HL-60 (cell line): Measurements from ENCODE around the gene TXNRD2.

Source experiments
- DNase-seq, 2 experiments: peaks; one replicate each; pipeline ENCODE4 v3.0.0-alpha.2; 2010 to 2020; ENCODE audit warnings: low read depth in 1 of 2, low spot score in 1 of 2
- H3K27ac ChIP-seq: fragments of 250-450 bp; sonication (Bioruptor Pico); replicated peaks from 2 replicates; pipeline ENCODE4 v1.5.1; 2020; ENCODE audit warnings: mild to moderate bottlenecking, moderate library complexity
- H3K27me3 ChIP-seq: fragments of 250-450 bp; sonication (Bioruptor Pico); 2 replicates; pipeline ENCODE4 v1.5.1; 2021; ENCODE audit warnings: mild to moderate bottlenecking, moderate library complexity; ENCODE audit not compliant: insufficient read depth, poor library complexity, severe bottlenecking
- H3K4me3 ChIP-seq: replicated peaks from 2 replicates; pipeline ENCODE4 v1.5.1; 2011; ENCODE audit warnings: mild to moderate bottlenecking, control low read depth, low read length; ENCODE audit not compliant: insufficient read depth
- GABPA ChIP-seq: IDR thresholded peaks from 2 replicates; pipeline ENCODE4 v1.6.1; 2012; ENCODE audit warnings: low read depth
- POLR2AphosphoS5 ChIP-seq: IDR thresholded peaks from 2 replicates; pipeline ENCODE4 v1.6.1; 2012; ENCODE audit warnings: low read depth
- SPI1 ChIP-seq: IDR thresholded peaks from 2 replicates; pipeline ENCODE4 v1.6.1; 2012; ENCODE audit warnings: low read depth, mild to moderate bottlenecking, borderline replicate concordance
- TF ChIP-seq, protein P1 (sequence below): IDR thresholded peaks from one replicate; pipeline ENCODE4 v1.5.1; 2011; ENCODE audit warnings: low read length, control low read depth, inconsistent platforms; ENCODE audit not compliant: insufficient read depth
- TF ChIP-seq, protein P2 (sequence below): IDR thresholded peaks from 2 replicates; pipeline ENCODE4 v1.6.1; 2012; ENCODE audit warnings: low read depth; ENCODE audit not compliant: insufficient replicate concordance

TXNRD2 gene

DNA sequence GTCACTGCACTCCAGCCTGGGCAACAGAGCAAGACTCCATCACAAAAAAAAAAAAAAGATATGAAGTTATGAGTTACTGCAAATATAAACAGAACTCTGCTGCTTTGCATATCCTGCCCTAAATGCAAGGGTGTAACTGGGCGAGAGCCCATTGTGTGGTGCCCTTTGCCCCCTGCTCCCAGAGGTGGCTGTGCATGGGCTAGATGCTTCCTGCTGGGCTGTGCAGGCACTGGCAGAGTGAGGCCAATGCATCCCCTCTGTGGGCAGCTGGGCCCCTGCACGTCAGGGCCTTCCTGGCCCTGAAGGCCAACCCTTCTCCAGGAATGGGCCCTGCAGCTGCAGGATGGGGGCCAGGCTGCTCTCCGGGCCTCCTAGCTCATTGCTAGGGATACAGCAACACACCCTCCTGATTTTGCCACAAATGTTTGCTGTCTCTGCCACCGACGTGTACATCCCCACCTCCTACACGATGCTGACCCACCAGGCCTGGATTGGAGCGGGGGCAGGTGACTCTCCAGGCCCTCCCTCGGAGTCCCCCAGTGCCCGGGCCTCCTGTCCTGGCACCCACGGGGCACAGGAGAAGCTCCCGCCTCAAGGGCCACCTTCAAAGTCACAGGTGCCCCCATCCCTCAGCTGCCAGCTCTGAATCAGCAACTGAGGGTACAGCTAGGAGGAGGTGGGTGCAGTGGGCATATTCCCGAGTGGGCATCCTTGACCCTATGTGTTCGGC is 40.7 kb downstream of the TXNRD2 start:
- H3K4me3 ChIP-seq, result no peak overlapping the region
- H3K27ac ChIP-seq, result no peak overlapping the region
- DNase-seq, result no peak
- TF ChIP-seq, protein P1, sequence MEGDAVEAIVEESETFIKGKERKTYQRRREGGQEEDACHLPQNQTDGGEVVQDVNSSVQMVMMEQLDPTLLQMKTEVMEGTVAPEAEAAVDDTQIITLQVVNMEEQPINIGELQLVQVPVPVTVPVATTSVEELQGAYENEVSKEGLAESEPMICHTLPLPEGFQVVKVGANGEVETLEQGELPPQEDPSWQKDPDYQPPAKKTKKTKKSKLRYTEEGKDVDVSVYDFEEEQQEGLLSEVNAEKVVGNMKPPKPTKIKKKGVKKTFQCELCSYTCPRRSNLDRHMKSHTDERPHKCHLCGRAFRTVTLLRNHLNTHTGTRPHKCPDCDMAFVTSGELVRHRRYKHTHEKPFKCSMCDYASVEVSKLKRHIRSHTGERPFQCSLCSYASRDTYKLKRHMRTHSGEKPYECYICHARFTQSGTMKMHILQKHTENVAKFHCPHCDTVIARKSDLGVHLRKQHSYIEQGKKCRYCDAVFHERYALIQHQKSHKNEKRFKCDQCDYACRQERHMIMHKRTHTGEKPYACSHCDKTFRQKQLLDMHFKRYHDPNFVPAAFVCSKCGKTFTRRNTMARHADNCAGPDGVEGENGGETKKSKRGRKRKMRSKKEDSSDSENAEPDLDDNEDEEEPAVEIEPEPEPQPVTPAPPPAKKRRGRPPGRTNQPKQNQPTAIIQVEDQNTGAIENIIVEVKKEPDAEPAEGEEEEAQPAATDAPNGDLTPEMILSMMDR, result no peak
- no peak for TF ChIP-seq GABPA
- no peak for TF ChIP-seq POLR2AphosphoS5
- no peak for TF ChIP-seq SPI1
- TF ChIP-seq, protein P2, sequence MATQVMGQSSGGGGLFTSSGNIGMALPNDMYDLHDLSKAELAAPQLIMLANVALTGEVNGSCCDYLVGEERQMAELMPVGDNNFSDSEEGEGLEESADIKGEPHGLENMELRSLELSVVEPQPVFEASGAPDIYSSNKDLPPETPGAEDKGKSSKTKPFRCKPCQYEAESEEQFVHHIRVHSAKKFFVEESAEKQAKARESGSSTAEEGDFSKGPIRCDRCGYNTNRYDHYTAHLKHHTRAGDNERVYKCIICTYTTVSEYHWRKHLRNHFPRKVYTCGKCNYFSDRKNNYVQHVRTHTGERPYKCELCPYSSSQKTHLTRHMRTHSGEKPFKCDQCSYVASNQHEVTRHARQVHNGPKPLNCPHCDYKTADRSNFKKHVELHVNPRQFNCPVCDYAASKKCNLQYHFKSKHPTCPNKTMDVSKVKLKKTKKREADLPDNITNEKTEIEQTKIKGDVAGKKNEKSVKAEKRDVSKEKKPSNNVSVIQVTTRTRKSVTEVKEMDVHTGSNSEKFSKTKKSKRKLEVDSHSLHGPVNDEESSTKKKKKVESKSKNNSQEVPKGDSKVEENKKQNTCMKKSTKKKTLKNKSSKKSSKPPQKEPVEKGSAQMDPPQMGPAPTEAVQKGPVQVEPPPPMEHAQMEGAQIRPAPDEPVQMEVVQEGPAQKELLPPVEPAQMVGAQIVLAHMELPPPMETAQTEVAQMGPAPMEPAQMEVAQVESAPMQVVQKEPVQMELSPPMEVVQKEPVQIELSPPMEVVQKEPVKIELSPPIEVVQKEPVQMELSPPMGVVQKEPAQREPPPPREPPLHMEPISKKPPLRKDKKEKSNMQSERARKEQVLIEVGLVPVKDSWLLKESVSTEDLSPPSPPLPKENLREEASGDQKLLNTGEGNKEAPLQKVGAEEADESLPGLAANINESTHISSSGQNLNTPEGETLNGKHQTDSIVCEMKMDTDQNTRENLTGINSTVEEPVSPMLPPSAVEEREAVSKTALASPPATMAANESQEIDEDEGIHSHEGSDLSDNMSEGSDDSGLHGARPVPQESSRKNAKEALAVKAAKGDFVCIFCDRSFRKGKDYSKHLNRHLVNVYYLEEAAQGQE, result no peak
- no peaks in the 10 kb centered on the region for H3K27me3 ChIP-seq

DNA sequence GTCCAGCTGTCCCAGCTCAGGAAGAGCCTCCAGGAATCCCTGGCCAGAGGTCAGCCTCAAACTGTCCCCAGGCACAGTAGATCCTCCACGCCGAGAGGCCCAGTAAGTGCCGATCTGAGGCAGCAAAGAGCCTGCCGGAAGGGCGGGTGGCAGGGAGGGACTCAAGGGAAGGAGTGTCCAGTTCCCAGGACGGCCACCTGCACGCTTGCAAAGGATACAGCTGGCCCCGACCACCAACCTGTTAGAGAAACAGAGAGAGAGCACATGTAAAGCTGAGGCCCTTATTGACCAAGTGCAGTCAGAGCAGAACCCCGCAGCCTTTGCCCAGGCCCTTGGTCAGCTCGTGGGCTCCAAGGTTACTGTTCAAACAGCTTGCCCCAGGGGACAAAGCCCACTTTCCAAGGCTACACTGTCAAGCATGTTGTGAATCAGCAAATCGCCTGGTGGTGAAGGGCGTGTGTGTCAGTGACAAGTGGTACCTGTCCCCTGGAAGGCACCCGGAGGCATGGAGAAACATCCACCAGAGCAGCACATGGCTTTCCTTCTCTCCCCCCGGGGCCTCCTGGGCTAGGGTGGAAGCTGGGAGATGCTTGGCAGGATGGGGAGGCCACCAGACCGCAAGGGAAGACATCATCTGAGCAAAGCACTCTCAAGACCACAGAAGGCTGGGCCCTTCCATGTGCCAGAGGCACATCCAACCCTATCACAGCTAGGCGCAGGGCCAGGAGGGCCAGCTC is 42.6 kb downstream of the TXNRD2 start:
- no peak for DNase-seq
- Histone ChIP-seq H3K4me3 (no peak overlapping the region), H3K27me3 (no peaks in the 10 kb centered on the region), H3K27ac (no peak overlapping the region)
- TF ChIP-seq SPI1 (no peak), GABPA (no peak), POLR2AphosphoS5 (no peak)
- TF ChIP-seq, protein P2, result no peak
- TF ChIP-seq, protein P1, result no peak

DNA sequence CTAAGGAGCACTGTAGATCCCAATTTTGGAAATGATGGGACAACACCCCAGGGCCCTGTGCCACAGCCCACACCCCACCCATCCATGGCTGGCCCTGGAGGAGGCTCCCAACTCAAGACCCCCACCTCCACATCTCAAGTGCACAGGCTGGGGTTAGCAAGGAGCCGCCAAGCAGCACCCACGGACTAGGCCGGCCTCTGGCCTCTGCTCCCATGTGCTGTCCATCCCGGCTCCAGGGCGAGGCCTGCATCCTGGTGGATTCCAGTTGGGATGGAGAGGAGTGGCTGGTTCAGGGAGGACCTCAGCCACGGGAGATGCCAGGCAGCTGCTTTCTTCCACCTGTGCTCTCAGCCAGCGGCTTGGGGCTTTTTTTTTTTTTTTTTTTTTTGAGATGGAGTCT is 43.5 kb downstream of the TXNRD2 start:
- TF ChIP-seq POLR2AphosphoS5, result no peak
- H3K27me3 ChIP-seq, result no peaks in the 10 kb centered on the region
- no peak overlapping the region for H3K4me3 ChIP-seq
- DNase-seq, result no peak
- no peak overlapping the region for H3K27ac ChIP-seq

DNA sequence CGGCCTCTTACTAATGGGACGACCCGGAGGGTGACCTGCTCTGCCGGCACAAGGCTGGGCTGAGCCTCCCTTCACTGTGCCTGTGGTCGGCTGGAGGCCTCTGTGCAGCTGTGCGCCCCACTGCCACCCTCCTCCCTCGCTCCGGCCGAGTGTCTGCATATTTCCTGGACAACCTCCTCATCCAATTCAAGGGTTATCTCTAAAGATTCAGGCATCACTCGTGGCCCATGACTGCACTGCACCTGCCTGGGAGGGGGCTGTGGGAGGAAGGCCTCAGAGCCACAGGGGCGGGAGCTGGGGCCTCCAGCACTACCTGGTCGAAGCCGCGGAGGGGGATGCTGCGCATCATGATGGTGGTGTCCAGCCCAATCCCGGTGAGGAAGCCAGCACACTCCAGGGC is 43.9 kb downstream of the TXNRD2 start:
- no peak for DNase-seq
- Histone ChIP-seq H3K4me3 (no peak overlapping the region), H3K27ac (no peak overlapping the region), H3K27me3 (no peaks in the 10 kb centered on the region)
- no peak for TF ChIP-seq GABPA
- TF ChIP-seq, protein P1, result no peak
- TF ChIP-seq POLR2AphosphoS5, result no peak
- TF ChIP-seq SPI1, result no peak
- TF ChIP-seq, protein P2, result no peak
